ENCODE data around the gene ZFHX2. TPM values are rescaled to one million over a fixed set of nuclear protein-coding genes. Genes with fewer than 3 reads are reported as not detected.

Gene ZFHX2
- total RNA-seq, 1 donor from 2014 or later: 2.3 TPM

DNA sequence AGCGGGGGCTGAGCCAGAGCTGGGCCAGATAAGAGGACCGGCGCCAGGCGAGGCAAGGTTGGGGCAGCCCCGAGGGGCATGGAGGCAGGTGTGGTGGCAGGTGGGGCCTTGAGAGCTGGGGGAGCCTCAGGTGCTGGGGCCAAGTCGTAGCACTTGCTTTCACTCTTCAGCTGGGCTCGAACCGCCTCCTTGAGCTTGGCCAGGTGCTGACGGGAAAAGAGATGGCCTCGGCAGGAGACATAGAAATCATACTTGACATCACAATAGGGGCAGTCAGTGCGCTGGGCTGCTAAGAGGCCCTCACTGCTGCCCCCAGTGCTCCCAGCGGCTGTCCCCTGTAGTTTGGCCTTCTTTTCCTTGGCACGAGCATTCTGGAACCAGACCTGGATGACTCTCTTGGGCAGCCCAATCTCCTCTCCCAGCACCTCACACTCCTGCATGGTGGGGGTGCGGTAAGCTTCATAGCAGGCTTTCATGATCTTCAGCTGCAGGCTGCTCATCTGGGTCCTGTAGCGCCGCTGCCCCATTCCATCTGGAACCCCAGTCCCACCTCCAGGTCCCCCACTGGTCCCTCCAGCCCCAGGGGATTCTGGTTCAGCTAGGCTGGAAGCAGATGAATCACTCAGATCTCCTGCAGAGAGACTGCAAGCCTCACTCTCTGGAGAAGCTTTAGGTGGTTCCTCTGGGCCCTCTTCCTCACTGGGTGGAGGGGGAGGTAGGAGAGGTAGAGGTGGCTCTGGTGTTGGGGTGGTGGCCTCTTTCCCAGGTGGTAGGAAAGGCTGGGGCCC lies 28.1 kb downstream of the ZFHX2 start:
- TF ChIP-seq, protein P1, sequence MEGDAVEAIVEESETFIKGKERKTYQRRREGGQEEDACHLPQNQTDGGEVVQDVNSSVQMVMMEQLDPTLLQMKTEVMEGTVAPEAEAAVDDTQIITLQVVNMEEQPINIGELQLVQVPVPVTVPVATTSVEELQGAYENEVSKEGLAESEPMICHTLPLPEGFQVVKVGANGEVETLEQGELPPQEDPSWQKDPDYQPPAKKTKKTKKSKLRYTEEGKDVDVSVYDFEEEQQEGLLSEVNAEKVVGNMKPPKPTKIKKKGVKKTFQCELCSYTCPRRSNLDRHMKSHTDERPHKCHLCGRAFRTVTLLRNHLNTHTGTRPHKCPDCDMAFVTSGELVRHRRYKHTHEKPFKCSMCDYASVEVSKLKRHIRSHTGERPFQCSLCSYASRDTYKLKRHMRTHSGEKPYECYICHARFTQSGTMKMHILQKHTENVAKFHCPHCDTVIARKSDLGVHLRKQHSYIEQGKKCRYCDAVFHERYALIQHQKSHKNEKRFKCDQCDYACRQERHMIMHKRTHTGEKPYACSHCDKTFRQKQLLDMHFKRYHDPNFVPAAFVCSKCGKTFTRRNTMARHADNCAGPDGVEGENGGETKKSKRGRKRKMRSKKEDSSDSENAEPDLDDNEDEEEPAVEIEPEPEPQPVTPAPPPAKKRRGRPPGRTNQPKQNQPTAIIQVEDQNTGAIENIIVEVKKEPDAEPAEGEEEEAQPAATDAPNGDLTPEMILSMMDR (IDR thresholded peaks at IDR 0.05; ENCODE audit: insufficient read depth, low read length, poor library complexity, severe bottlenecking): no peak

DNA sequence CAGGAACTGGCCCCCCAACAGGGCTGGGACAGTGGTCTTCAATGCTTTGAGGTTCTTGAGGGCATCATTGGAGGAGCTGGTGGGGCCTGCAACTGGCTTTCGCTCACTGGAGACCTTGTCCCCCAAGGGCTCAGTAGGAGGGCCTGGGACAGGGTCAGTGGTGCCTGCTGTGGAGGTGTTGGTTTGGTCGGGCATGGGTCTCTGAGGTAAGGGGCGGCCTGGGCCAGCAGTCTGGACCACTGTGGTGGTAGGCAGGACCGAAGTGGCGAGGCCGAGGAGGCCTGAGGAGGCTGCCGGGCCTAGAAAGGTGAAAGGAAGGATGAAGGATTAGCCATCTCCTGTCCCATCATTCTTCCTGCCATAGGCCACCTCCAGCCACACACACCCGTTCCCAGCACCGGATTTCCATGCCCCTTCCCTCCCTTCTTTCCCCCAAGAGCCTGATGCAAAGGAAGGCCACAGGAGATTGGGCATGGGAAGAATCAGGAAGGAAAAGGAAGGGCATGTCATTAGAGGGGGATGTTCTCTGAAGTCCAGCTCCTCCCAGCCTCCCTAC lies 28.8 kb downstream of the ZFHX2 start:
- H3K27me3 ChIP-seq (ENCODE audit: control insufficient read depth, insufficient read depth, low read length): no peaks in the 10 kb centered on the region
- H3K36me3 ChIP-seq (ENCODE audit: control insufficient read depth, insufficient read depth, low read length): no peaks in the 10 kb centered on the region
- no peak overlapping the region for H3K4me3 ChIP-seq (ENCODE audit: low read depth, low read length)
- no peak for DNase-seq (ENCODE audit: low read depth)
- TF ChIP-seq, protein P1 (IDR thresholded peaks at IDR 0.05; ENCODE audit: insufficient read depth, low read length, poor library complexity, severe bottlenecking): no peak

More for the DNA sequence above, 28.1 kb downstream of the ZFHX2 start:
- no peaks in the 10 kb centered on the region for H3K36me3 ChIP-seq (ENCODE audit: control insufficient read depth, insufficient read depth, low read length)
- DNase-seq (ENCODE audit: low read depth): no peak
- no peaks in the 10 kb centered on the region for H3K27me3 ChIP-seq (ENCODE audit: control insufficient read depth, insufficient read depth, low read length)
- no peak overlapping the region for H3K4me3 ChIP-seq (ENCODE audit: low read depth, low read length)

DNA sequence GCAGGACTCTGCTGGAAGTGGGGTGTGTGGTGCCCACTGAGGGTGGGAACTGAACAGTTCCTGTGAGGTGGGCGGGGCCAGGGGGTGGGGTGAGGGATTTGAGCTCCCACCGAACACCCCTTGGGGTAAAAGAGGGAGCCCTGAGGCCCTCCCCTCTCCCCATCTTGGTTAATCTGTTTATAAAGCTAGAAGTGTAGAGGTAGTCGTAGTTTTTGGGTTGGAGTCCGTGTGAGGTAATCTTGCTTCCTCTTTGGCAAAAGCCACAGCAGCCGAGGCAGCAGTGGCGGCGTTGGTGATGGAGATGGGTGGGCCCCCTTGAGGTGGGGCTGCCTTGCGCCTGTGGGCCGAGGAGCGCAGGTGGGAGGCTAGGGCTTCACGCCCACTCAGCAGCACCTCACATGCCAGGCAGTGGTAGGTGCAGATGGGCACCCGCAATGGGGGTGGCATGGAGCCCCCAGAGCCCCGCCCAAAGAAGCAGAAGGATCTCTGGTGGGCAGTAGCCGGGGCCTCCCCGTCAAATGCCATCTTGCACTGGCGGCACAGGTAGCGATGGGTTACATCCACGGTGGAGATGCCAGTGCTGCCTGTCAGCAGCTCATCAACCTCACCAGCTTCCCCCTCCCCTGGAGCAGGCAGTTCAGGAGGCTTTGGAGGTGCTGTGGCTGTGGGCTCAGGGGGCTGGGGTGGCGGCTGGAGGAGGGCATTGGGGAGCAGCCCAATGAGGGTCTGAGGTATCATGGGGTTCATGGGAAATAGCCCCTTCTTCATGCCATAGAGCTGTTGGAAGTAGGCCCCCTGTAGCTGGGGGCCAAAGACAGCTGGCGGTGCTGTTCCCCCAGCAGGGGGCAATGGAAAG lies 29.6 kb downstream of the ZFHX2 start:
- Histone ChIP-seq H3K27me3 (ENCODE audit: control insufficient read depth, insufficient read depth, low read length) (no peaks in the 10 kb centered on the region), H3K4me3 (ENCODE audit: low read depth, low read length) (no peak overlapping the region), H3K36me3 (ENCODE audit: control insufficient read depth, insufficient read depth, low read length) (no peaks in the 10 kb centered on the region)
- TF ChIP-seq, protein P1 (IDR thresholded peaks at IDR 0.05; ENCODE audit: insufficient read depth, low read length, poor library complexity, severe bottlenecking): no peak
- DNase-seq (ENCODE audit: low read depth): no peak

GRCh38 chr14:23520899-23521533 lies 30.5 kb downstream of the ZFHX2 start:
- TF ChIP-seq, protein P1 (IDR thresholded peaks at IDR 0.05; ENCODE audit: insufficient read depth, low read length, poor library complexity, severe bottlenecking): no peak
- no peak for DNase-seq (ENCODE audit: low read depth)
- no peaks in the 10 kb centered on the region for H3K36me3 ChIP-seq (ENCODE audit: control insufficient read depth, insufficient read depth, low read length)
- H3K27me3 ChIP-seq (ENCODE audit: control insufficient read depth, insufficient read depth, low read length): no peaks in the 10 kb centered on the region
- H3K4me3 ChIP-seq (ENCODE audit: low read depth, low read length): no peak overlapping the region

DNA sequence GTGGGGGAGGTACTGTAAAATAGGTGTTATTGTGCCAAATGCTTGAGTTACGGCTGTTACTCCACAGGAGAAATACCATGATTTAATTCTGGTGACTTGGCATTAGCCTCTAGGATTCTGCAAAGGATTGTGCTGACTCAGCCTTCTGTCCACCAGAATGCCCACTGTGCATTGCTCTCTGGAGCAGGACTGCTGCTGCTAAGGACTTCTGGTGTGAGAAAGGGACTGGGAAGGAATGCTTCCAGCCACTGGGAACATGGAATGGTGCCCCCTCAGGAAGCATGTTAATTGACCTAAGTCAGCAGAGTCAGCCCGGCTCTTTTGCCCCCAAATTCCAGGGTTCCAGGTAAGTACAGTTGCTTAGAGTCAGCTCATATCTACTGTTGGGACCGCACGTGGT lies 32.9 kb downstream of the ZFHX2 start:
- DNase-seq (ENCODE audit: low read depth): no peak
- TF ChIP-seq, protein P1 (IDR thresholded peaks at IDR 0.05; ENCODE audit: insufficient read depth, low read length, poor library complexity, severe bottlenecking): no peak
- Histone ChIP-seq H3K27me3 (ENCODE audit: control insufficient read depth, insufficient read depth, low read length) (no peaks in the 10 kb centered on the region), H3K36me3 (ENCODE audit: control insufficient read depth, insufficient read depth, low read length) (no peaks in the 10 kb centered on the region), H3K4me3 (ENCODE audit: low read depth, low read length) (no peak overlapping the region)

Data from kidney epithelial cell (primary cell).